WTC11 (cell line): ENCODE data around the gene PFDN5. TPM values are rescaled to one million over a fixed set of nuclear protein-coding genes. Genes with fewer than 3 reads are reported as not detected.
A peak's percentile ranks its signal among the peaks of the same experiment; 100 is the strongest.

ENCODE experiments used
- ATF1 ChIP-seq: sonication (generic); formaldehyde crosslinking; IDR thresholded peaks from 2 replicates; pipeline ENCODE4 v1.8.1; 2023; ENCODE audit warnings: mild to moderate bottlenecking, moderate library complexity, missing genetic modification reagents
- CBFB ChIP-seq: sonication (generic); formaldehyde crosslinking; IDR thresholded peaks from 2 replicates; pipeline ENCODE4 v1.8.1; 2022; ENCODE audit warnings: mild to moderate bottlenecking, low read depth, missing genetic modification reagents
- CDX4 ChIP-seq: fragments of 250-450 bp; sonication (Bioruptor Pico); IDR thresholded peaks from 2 replicates; pipeline ENCODE4 v1.9.0; 2021; ENCODE audit warnings: moderate library complexity, mild to moderate bottlenecking, inconsistent platforms, borderline replicate concordance
- E2F1 ChIP-seq: sonication (generic); formaldehyde crosslinking; IDR thresholded peaks from 2 replicates; pipeline ENCODE4 v1.8.0; 2022; ENCODE audit warnings: mild to moderate bottlenecking, missing genetic modification reagents
- E2F4 ChIP-seq: sonication (generic); formaldehyde crosslinking; IDR thresholded peaks from 2 replicates; pipeline ENCODE4 v1.8.1; 2022; ENCODE audit warnings: low read depth, mild to moderate bottlenecking, moderate library complexity, missing genetic modification reagents, borderline replicate concordance
- ETV6 ChIP-seq: sonication (generic); formaldehyde crosslinking; IDR thresholded peaks from 2 replicates; pipeline ENCODE4 v1.8.1; 2022; ENCODE audit warnings: mild to moderate bottlenecking, missing genetic modification reagents
- GABPB1 ChIP-seq: sonication (generic); formaldehyde crosslinking; IDR thresholded peaks from 2 replicates; pipeline ENCODE4 v1.8.1; 2023; ENCODE audit warnings: mild to moderate bottlenecking, missing genetic modification reagents
- MLX ChIP-seq: sonication (generic); formaldehyde crosslinking; IDR thresholded peaks from 2 replicates; pipeline ENCODE4 v1.8.1; 2023; ENCODE audit warnings: mild to moderate bottlenecking, missing genetic modification reagents, moderate library complexity
- NFATC4 ChIP-seq: fragments of 250-450 bp; sonication (Bioruptor Pico); IDR thresholded peaks from 2 replicates; pipeline ENCODE4 v1.9.0; 2021; ENCODE audit warnings: mild to moderate bottlenecking
- PREB ChIP-seq: sonication (generic); formaldehyde crosslinking; IDR thresholded peaks from 2 replicates; pipeline ENCODE4 v1.8.1; 2022; ENCODE audit warnings: mild to moderate bottlenecking, missing genetic modification reagents, moderate library complexity, borderline replicate concordance
- TEAD1 ChIP-seq: sonication (generic); formaldehyde crosslinking; IDR thresholded peaks from 2 replicates; pipeline ENCODE4 v1.8.0; 2022; ENCODE audit warnings: mild to moderate bottlenecking, missing genetic modification reagents
- ZNF232 ChIP-seq: sonication (generic); formaldehyde crosslinking; IDR thresholded peaks from 2 replicates; pipeline ENCODE4 v1.8.0; 2022; ENCODE audit warnings: mild to moderate bottlenecking, missing genetic modification reagents
- ZNF396 ChIP-seq: fragments of 250-450 bp; sonication (Bioruptor Pico); IDR thresholded peaks from 2 replicates; pipeline ENCODE4 v1.8.0; 2021; ENCODE audit warnings: mild to moderate bottlenecking, moderate library complexity, borderline replicate concordance
- ZNF425 ChIP-seq: fragments of 250-450 bp; sonication (Bioruptor Pico); conservative IDR thresholded peaks from 2 replicates; pipeline ENCODE4 v1.9.0; 2021; ENCODE audit warnings: mild to moderate bottlenecking
- ZSCAN18 ChIP-seq: fragments of 250-450 bp; sonication (Bioruptor Pico); IDR thresholded peaks from 2 replicates; pipeline ENCODE4 v2.1.2; 2022; ENCODE audit warnings: mild to moderate bottlenecking, moderate library complexity
- total RNA-seq: library from RNA; stranded (reverse); gene quantifications from 3 replicates; pipeline ENCODE4 v1.2.3, GENCODE V29; 2021

PFDN5 gene
- total RNA-seq, 1 experiment from 2014 or later: 263 TPM

GRCh38 chr12:53295070-53295890 is at the start of gene PFDN5 (continued):
- TF ChIP-seq ZNF425: no peak
- no peak for TF ChIP-seq ZNF232 (CRISPR knock-in tag)
- TF ChIP-seq TEAD1: 0 out of 2 replicates have a peak, but pooled peaks have one; percentile 67
- TF ChIP-seq ETV6: peak; percentile 66; the same call in 1 of the 2 replicates
- TF ChIP-seq ATF1 (CRISPR knock-in tag): no peak
- no peak for TF ChIP-seq MLX
- no peak for TF ChIP-seq GABPB1 (CRISPR knock-in tag)
- no peak for TF ChIP-seq CBFB (CRISPR knock-in tag)
- TF ChIP-seq E2F4 (CRISPR knock-in tag): no peak
- TF ChIP-seq E2F1 (CRISPR knock-in tag): no peak
- no peak for TF ChIP-seq NFATC4 (CRISPR knock-in tag)
- no peak for TF ChIP-seq ZSCAN18 (CRISPR knock-in tag)
- TF ChIP-seq CDX4: no peak
- TF ChIP-seq PREB: no peak
- no peak for TF ChIP-seq ZNF396 (CRISPR knock-in tag)
